Gastroesophageal sphincter (tissue), 4 donors: ENCODE measurements around the gene KIF2A. TPM values are rescaled to one million over a fixed set of nuclear protein-coding genes. Genes with fewer than 3 reads are reported as not detected.

Source experiments
- ATAC-seq: fragments of 150-250 bp; one replicate; pipeline ENCODE4 v1.9.1; 2016; ENCODE audit warnings: mild to moderate bottlenecking, moderate library complexity
- H3K27ac ChIP-seq, 4 donors: fragments of 200-600 bp; sonication (generic) in 3 of 4; 1 replicate in 3 of 4; 2 replicates in 1 of 4; pipeline ENCODE4 v1.5.1; 2016 to 2019
- H3K27me3 ChIP-seq: fragments of 200-600 bp; sonication (generic); one replicate; pipeline ENCODE4 v1.5.1; 2019
- H3K36me3 ChIP-seq, 2 donors: fragments of 200-600 bp; sonication (generic); one replicate each; pipeline ENCODE4 v1.5.1; 2019; ENCODE audit warnings: control low read depth in 1 of 2
- H3K4me1 ChIP-seq, 3 donors: fragments of 200-600 bp; sonication (generic); 1 replicate in 2 of 3; 2 replicates in 1 of 3; pipeline ENCODE4 v1.5.1; 2016 to 2019; ENCODE audit warnings: control low read depth in 2 of 3
- H3K4me3 ChIP-seq, 2 donors: fragments of 200-600 bp; sonication (generic); one replicate each; pipeline ENCODE4 v1.5.1; 2019; ENCODE audit warnings: mild to moderate bottlenecking in 1 of 2, moderate library complexity in 1 of 2
- H3K9me3 ChIP-seq, 3 donors: fragments of 200-600 bp; sonication (generic); one replicate each; pipeline ENCODE4 v1.5.1; 2017 to 2019; ENCODE audit warnings: control low read depth in 2 of 3
- CTCF ChIP-seq, 4 experiments: fragments of 200-600 bp in 2 of 4; fragments of 450-650 bp in 2 of 4; sonication (generic) in 1 of 4; IDR thresholded peaks; one replicate each; pipeline ENCODE4 v1.5.1; 2017 to 2019; ENCODE audit warnings: antibody characterized with exemption in 4 of 4, mild to moderate bottlenecking in 2 of 4, moderate library complexity in 2 of 4
- EP300 ChIP-seq: sonication (generic); formaldehyde crosslinking; IDR thresholded peaks from one replicate; pipeline ENCODE4 v1.6.1; 2017; ENCODE audit warnings: antibody characterized with exemption, mild to moderate bottlenecking
- POLR2A ChIP-seq, 2 donors: fragments of 450-650 bp; IDR thresholded peaks; one replicate each; pipeline ENCODE4 v1.6.1; 2017; ENCODE audit warnings: antibody characterized with exemption in 2 of 2, mild to moderate bottlenecking in 2 of 2, moderate library complexity in 1 of 2
- POLR2AphosphoS5 ChIP-seq: sonication (generic); formaldehyde crosslinking; IDR thresholded peaks from one replicate; pipeline ENCODE4 v1.6.1; 2017; ENCODE audit warnings: antibody characterized with exemption
- WGBS, 2 donors: methylation state at CpG; one replicate each; pipeline ENCODE4 v1.1.5; 2018; ENCODE audit warnings: low coverage in 1 of 2; 5-methylcytosine and 5-hydroxymethylcytosine counted together
- total RNA-seq, 4 donors: library from RNA; depleted of rRNA; stranded (reverse); fragments of >200 nt; gene quantifications; one replicate each; pipeline ENCODE4 v1.1.0, GENCODE V29; 2016

KIF2A gene
- total RNA-seq, 4 donors from 2014 or later = 27.1 to 50.6 (median 33.6) TPM

- H3K27me3 ChIP-seq = no peaks in the 10 kb centered on the region
- TF ChIP-seq POLR2A (IDR thresholded peaks at IDR 0.05) (no peak), EP300 (no peak), POLR2AphosphoS5 (no peak), CTCF (IDR thresholded peaks at IDR 0.05) (no peak)
- no peak overlapping the region for H3K4me3 ChIP-seq
- no peak overlapping the region for H3K27ac ChIP-seq
- no peaks in the 10 kb centered on the region for H3K9me3 ChIP-seq
- 85 to 95% methylated on average over 2 to 3 of the region's 3 CpGs for WGBS, 2 donors
- peaks cover 0 to 6% of the 10 kb centered on the region in 2 donors for H3K36me3 ChIP-seq
- ATAC-seq = no peak
- peaks cover 0 to 18% (median 0%) of the 10 kb centered on the region in 3 donors for H3K4me1 ChIP-seq
Measured at GRCh38 chr5:62317810-62318209, 11.8 kb downstream of the KIF2A start.

GRCh38 chr5:62322484-62322883 lies 16.5 kb downstream of the KIF2A start:
- H3K27ac ChIP-seq = no peak overlapping the region
- H3K9me3 ChIP-seq = no peaks in the 10 kb centered on the region
- ATAC-seq = no peak
- H3K4me3 ChIP-seq = no peak overlapping the region
- TF ChIP-seq EP300 (no peak), POLR2A (IDR thresholded peaks at IDR 0.05) (no peak)
- 67 to 78% methylated on average over 1 of the region's 1 CpG for WGBS, 2 donors
- no peaks in the 10 kb centered on the region for H3K27me3 ChIP-seq
- peaks cover 0 to 9% (median 0%) of the 10 kb centered on the region in 3 donors for H3K4me1 ChIP-seq
- H3K36me3 ChIP-seq = peaks cover 0 to 6% of the 10 kb centered on the region in 2 donors

GRCh38 chr5:62326302-62326701 lies 20.3 kb downstream of the KIF2A start:
- H3K27ac ChIP-seq = no peak overlapping the region
- peaks cover 0 to 11% (median 0%) of the 10 kb centered on the region in 3 donors for H3K4me1 ChIP-seq
- ATAC-seq = no peak
- peaks cover 0 to 6% of the 10 kb centered on the region in 2 donors for H3K36me3 ChIP-seq
- no peaks in the 10 kb centered on the region for H3K9me3 ChIP-seq
- no peaks in the 10 kb centered on the region for H3K27me3 ChIP-seq
- H3K4me3 ChIP-seq = no peak overlapping the region
- 80% methylated on average over 1 of the region's 1 CpG; no CpG with 5 or more reads in 1 of the 2 donors for WGBS, 2 donors
- TF ChIP-seq EP300 = no peak
- TF ChIP-seq POLR2AphosphoS5 = no peak
- TF ChIP-seq CTCF (IDR thresholded peaks at IDR 0.05) = no peak
- no peak for TF ChIP-seq POLR2A (IDR thresholded peaks at IDR 0.05)

GRCh38 chr5:62326702-62327101 lies 20.7 kb downstream of the KIF2A start:
- Histone ChIP-seq H3K27ac (no peak overlapping the region), H3K4me1 (peaks cover 0 to 13% (median 0%) of the 10 kb centered on the region in 3 donors), H3K27me3 (no peaks in the 10 kb centered on the region), H3K36me3 (peaks cover 0 to 3% of the 10 kb centered on the region in 2 donors), H3K9me3 (no peaks in the 10 kb centered on the region), H3K4me3 (no peak overlapping the region)
- TF ChIP-seq CTCF (IDR thresholded peaks at IDR 0.05) = no peak
- no peak for TF ChIP-seq POLR2AphosphoS5
- no peak for TF ChIP-seq EP300
- no peak for TF ChIP-seq POLR2A (IDR thresholded peaks at IDR 0.05)
- WGBS, 2 donors = 86 to 87% methylated on average over 1 to 4 of the region's 4 CpGs
- ATAC-seq = no peak

GRCh38 chr5:62327138-62328053 lies 21.4 kb downstream of the KIF2A start:
- TF ChIP-seq POLR2A (IDR thresholded peaks at IDR 0.05) (no peak), POLR2AphosphoS5 (no peak), EP300 (no peak), CTCF (IDR thresholded peaks at IDR 0.05) (no peak)
- Histone ChIP-seq H3K9me3 (no peaks in the 10 kb centered on the region), H3K27ac (no peak overlapping the region), H3K27me3 (no peaks in the 10 kb centered on the region), H3K4me3 (no peak overlapping the region), H3K4me1 (peaks cover 0 to 18% (median 0%) of the 10 kb centered on the region in 3 donors), H3K36me3 (no peaks in the 10 kb centered on the region)
- WGBS, 2 donors = 76 to 78% methylated on average over 9 of the region's 9 CpGs
- ATAC-seq = no peak
